HG02678 (cell line): ENCODE results near the gene MDP1.

Source experiments
- ATAC-seq: cut with Tn5 transposase; IDR thresholded peaks from one replicate; pipeline ENCODE4 v1.9.1; 2021; ENCODE audit warnings: mild to moderate bottlenecking, moderate library complexity; ENCODE audit not compliant: unreplicated experiment

MDP1 gene

DNA sequence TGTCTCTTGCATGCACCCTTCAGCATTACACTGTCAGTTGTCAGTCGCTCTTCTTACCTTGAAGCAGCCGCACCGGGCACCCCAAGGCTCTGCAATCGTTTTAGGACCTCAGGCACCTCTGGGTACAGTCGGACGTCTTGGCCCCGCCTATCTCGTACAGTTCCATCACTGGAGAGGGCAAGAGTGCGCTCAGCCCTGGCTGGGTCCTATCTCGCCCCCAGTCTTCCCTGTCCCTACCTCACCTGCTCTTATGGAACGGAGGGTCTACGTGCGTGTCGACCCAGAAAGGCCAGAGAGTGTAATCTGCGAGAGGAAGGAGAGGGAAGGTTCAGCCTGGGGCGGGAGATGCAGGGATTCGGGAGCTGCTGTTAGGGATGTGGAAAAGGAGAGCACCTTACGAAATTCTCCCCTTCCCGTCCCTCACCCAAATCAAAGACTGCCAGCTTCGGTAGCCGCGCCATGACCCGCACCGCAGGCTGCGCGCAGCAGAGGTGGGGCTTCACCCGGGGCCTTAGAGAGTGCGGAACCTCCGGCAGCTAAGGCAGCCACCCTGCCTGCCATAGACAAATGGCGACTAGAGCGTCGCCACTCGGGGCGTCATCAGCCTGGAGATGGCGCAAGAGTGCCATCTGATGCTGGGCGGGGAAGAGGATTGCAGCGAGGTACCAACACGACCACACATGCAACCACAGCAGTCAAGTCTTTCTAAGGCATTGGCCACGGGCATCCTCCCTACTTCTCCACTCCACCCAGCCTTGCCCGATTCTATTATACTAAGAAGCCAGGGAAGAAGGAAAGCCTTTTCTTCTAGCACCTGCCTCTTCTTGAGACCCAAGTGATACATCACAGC lies at the start of gene MDP1:
TSS of gene MDP1 (minus strand) at position 572 of the 850 bp plus-strand sequence. CDS start at position 461, 111 bp downstream.
- peak; percentile 58 for ATAC-seq

- ATAC-seq: no peak
Measured at GRCh38 chr14:24264298-24264697, 48.4 kb upstream of the MDP1 start.

GRCh38 chr14:24263848-24264247 lies 48.0 kb upstream of the MDP1 start:
- no peak for ATAC-seq

- no peak for ATAC-seq
Measured at GRCh38 chr14:24262821-24263733, 47.2 kb upstream of the MDP1 start, which contains the start of gene TGM1. TSS of gene TGM1 (minus strand) at chr14:24263177. CDS start at chr14:24262352, 825 bp downstream.

DNA sequence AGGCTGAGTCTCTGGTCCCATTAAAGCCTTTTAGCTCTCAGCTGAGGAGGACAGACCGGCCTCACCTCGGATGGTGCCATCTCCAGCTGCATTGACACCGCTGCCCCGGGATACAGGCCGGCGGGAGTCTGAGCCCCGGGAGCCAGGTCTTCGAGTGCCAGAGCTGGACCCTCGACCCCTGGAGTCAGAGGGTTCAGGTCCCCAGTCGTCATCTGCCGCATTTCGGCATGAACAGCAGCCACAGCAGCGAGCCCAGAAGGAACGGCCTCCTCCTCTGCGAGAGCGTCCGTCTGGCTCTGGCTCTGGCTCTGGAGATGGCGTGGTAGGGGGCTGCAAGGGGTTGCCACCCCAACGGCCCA lies 46.1 kb upstream of the MDP1 start:
- ATAC-seq: no peak

GRCh38 chr14:24261256-24261968 lies 45.5 kb upstream of the MDP1 start:
- ATAC-seq: no peak

DNA sequence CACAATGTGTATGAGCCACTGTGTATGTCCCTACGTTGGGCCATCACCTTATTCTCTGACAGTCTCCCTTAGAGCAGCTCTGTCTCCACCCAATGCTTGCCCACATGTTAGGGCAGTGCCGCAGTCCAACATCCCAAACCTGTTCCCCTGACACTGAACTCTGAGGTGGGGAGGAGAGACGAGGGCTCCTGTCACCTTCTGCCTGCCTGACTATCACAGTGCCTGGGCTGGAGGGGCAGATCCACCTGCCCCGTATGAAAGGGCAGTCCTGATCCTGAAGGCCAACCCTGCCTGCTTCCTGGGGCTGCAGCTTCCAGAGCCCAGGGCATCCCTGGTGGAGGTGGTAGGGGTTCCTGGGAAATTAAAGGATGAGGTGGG lies 44.9 kb upstream of the MDP1 start:
- no peak for ATAC-seq

DNA sequence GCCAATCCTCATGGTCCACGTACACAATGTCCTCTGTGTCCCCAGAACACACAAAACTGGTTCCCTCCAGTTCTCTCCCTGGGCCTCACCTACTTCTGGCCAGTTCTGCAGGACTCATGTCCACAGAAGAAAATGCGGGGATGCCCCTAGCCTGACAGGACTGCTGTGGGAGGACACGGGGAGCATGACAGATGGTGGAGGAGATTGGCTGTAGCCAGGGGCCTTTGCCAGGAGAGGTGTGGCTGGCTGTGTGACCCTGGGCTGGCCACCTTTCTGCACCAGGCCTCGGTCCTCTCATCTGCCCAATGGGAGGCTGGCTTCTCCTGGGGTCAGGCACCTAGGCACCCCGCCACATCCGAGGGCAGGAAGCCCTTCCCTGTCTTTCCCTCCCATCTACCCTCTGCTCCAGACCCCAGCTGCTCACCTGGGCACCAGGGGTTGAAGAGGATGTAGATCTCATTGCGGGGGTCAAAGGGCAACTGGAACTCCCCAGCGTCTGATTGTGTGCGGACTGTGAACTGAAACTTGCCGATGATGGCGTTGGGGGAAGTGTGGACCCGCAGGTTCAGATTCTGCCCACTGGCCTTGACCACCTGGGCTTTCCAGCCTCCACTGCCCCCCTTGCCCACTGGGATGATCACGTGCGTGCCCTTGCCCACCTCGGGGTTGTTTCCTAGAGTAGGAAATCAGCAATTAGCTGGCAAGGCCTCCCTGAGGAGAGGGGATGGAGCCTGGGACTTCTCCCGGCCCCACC lies 44.3 kb upstream of the MDP1 start:
- ATAC-seq: no peak

- no peak for ATAC-seq
Measured at GRCh38 chr14:24259282-24260025, 43.6 kb upstream of the MDP1 start.

- no peak for ATAC-seq
Measured at GRCh38 chr14:24258548-24259265, 42.8 kb upstream of the MDP1 start.

- ATAC-seq: no peak
Measured at GRCh38 chr14:24258119-24258518, 42.3 kb upstream of the MDP1 start.

DNA sequence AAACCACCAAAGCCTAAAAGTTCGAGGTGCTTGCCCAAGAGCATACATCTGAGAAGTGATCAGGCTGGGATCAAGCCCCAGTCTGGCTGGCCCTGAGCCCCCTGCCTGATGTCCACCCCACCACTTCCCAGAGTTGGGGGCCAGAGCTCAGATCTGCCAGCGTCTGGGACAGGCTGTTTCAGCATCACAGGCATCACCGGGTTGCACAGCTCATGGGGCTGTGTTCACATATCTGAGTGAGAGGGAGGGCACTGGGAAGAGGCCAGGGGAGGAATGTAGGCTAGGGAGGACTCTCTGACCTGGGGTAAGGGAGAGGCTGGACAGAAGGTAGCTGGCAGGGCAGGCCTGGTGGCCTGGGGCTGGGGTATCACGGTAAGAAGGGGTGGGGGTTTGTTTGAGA lies 41.1 kb upstream of the MDP1 start:
- no peak for ATAC-seq

DNA sequence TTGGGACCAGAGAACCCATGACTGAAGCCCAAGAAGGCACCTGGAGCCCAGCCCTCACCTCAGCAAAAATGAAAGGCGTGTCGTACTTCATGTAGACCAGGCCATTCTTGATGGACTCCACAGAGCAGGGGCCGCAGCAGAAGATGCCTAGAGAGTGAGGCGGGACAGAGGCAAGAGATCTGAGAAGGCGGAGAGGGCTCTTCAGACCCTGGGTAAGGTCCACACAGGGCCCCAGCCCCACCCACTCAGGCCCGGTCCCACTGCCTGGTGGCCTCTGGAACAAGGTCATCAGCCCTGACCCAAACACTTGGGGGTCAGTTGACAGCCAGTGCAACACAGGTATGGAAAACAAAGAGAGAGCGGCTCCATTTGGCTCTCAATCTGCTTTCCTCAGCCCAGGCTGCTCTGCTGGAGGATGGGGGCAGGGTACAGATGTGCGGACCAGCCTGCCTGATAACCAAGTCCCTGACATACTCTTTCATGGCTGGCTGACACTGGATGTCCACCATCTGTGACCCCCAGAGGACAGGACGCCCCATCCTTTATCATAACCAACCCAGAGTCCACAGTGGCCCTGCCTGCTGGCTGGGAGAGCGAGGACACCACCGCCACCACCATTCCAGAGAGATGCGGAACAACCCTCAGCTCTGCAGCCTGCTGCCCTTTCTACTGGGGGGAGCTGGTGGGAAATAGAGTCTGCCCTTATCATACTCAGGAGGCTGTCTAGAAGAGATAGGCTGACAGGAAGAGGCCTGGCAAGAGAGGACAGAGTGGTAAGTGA lies 40.3 kb upstream of the MDP1 start:
- ATAC-seq: no peak

- no peak for ATAC-seq
Measured at GRCh38 chr14:24255438-24255837, 39.6 kb upstream of the MDP1 start.

- no peak for ATAC-seq
Measured at GRCh38 chr14:24254630-24255392, 38.9 kb upstream of the MDP1 start.

DNA sequence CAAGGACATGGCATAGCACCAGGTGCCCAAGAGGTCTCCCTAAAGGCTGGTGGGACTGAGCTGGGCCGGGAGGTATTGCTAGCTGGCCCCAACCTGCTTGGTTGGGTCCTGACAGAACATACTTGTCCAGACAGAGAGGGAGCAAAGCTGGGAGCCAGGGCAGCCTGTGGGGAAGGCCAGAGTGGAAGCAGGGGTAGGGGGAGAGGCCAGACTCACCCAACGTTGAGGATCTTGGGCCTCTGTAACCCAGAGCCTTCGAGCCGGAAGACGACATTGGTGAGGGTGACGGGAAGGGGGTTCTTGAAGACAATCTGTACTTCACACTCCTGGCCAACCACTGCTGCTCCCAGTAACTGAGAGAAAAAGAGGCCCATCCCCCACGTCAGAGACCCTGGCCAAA lies 38.1 kb upstream of the MDP1 start:
- ATAC-seq: no peak

DNA sequence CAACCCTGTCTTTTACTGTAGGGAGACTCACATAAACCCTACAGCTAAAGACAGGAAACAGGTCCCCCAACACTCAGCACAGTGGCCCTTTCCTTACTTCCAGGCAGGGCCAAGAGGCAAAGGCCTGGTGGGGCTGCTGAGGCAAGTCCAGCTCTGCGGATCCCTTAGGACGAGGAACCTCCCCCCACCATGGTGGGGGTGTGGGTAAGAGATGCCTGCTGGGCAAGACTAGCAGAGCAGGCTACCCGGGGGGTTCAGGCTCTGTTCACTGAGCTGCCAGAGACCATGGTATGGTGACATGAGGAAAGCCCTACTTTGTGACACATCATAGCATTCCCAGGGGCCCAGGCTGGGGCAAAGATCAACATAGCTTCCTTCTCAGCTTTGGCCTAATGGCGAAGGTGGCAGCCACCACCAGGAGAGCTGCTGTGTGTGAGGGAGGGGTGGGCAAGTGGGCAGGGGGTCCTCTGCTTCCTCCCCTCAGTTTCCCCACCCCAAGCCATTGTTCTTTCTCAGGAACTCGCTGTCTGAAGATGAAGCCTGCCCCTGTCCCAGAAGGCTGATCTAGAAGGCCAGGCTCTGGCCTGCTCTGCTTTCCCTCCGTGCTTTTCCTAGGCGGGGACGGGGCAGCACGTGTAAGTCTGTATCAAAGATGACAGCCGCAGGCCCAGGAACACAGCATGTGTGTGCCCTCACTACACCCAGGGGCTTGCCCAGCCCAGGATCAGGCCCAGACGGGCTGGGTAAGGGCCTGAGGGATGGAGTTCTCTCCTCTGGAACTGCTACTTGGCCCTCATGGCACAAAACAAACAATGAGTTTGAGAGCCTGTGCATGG lies 36.6 kb upstream of the MDP1 start:
- no peak for ATAC-seq
